NB4 (cell line): ENCODE measurements around the gene FBXO31.

Experiments used
- DNase-seq: peaks from one replicate; pipeline ENCODE4 v3.0.0; 2010; ENCODE audit warnings: low read depth
- H3K4me3 ChIP-seq: one replicate; pipeline ENCODE4 v1.5.1; 2011; ENCODE audit warnings: mild to moderate bottlenecking, low read depth, low read length, moderate library complexity
- MYC ChIP-seq: IDR thresholded peaks from 2 replicates; pipeline ENCODE4 v1.6.1; 2011; ENCODE audit warnings: low read depth, low read length
- POLR2A ChIP-seq: IDR thresholded peaks from 2 replicates; pipeline ENCODE4 v1.6.1; 2011; ENCODE audit warnings: mild to moderate bottlenecking; ENCODE audit not compliant: insufficient read length; ENCODE audit errors: extremely low read depth
- TF ChIP-seq, protein P1 (sequence below): IDR thresholded peaks from 2 replicates; pipeline ENCODE4 v1.6.1; 2011; ENCODE audit warnings: low read depth, low read length
- TF ChIP-seq, protein P2 (sequence below): IDR thresholded peaks from one replicate; pipeline ENCODE4 v1.5.1; 2012; ENCODE audit warnings: low read depth, low read length

FBXO31 gene

DNA sequence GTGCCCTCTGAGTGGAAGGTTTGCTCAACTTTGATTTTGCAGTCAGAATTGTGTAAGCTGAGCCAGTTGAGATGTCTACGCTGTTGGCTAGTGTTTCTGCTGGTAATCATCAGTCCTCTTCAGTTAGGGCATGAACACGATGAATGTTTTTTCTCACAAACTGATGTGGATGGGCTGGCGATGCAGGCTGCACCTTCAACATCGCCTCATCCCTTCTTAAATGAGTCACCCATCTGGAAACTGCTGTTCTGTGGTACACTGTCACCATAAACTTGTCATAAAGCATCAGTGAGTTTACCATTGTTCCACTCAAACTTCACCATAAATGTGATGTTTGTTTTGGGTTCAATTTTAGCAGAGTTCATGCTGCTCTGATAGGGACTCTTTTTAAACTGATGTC is 74.8 kb downstream of the FBXO31 start:
- TF ChIP-seq, protein P1, sequence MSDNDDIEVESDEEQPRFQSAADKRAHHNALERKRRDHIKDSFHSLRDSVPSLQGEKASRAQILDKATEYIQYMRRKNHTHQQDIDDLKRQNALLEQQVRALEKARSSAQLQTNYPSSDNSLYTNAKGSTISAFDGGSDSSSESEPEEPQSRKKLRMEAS = no peak
- TF ChIP-seq POLR2A (no peak), MYC (no peak)
- TF ChIP-seq, protein P2, sequence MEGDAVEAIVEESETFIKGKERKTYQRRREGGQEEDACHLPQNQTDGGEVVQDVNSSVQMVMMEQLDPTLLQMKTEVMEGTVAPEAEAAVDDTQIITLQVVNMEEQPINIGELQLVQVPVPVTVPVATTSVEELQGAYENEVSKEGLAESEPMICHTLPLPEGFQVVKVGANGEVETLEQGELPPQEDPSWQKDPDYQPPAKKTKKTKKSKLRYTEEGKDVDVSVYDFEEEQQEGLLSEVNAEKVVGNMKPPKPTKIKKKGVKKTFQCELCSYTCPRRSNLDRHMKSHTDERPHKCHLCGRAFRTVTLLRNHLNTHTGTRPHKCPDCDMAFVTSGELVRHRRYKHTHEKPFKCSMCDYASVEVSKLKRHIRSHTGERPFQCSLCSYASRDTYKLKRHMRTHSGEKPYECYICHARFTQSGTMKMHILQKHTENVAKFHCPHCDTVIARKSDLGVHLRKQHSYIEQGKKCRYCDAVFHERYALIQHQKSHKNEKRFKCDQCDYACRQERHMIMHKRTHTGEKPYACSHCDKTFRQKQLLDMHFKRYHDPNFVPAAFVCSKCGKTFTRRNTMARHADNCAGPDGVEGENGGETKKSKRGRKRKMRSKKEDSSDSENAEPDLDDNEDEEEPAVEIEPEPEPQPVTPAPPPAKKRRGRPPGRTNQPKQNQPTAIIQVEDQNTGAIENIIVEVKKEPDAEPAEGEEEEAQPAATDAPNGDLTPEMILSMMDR = no peak
- no peak for DNase-seq
- H3K4me3 ChIP-seq = no peak overlapping the region

- no peak for DNase-seq
- TF ChIP-seq MYC = no peak
- TF ChIP-seq, protein P1 = no peak
- TF ChIP-seq POLR2A = no peak
- TF ChIP-seq, protein P2 = no peak
- H3K4me3 ChIP-seq = peak overlapping the region; percentile 59
These were observed 77.1 kb downstream of the FBXO31 start for GRCh38 chr16:87306516-87306915.

DNA sequence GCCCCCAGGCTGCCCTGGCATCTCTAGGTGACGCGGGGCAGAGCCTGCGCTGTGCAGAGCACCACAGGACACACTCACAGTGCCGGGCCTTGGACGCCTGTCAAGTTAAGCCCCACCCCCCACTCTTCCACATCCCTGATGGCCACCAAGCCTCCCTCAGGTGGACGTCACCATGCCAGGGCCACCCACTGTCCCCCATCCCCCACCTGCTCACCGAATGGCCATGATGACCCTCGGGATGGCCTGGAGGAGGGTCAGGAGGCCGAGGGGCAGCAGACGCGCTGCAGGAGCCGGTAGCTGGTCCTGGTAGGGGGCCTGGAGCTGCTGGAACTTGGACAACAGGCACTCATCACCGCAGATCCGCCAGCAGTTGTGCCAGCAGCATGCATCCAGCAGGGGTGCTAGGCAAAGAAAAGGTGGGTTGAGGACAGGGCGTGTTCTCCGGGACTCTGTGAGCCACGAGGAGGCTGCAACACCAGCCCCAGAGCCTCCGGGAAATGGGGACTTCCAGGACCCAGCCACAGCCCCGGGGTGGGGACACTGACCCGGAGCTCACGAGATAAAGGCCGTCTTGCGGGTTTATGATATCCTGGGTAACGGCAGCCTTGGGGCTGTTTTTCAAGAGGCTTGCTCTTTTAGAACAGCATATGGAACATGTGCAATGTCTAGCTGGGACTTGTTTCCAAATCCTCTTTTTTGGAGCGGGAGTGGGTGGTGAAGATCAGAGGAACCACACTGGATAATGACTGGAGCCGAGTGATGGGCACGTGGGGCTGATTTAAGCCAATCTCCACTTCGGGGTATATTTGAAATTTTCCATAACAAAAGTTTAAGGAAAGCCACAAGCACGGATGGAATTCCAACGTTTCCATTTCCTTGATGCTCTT is 77.8 kb downstream of the FBXO31 start:
- TF ChIP-seq, protein P2 = peak; percentile 58
- TF ChIP-seq POLR2A = no peak
- TF ChIP-seq MYC = no peak; the same call in 1 of the 2 replicates
- TF ChIP-seq, protein P1 = 0 out of 2 replicates have a peak, but pooled peaks have one; percentile 21
- peak; percentile 88 for DNase-seq
- H3K4me3 ChIP-seq = peak overlapping the region; percentile 59

DNA sequence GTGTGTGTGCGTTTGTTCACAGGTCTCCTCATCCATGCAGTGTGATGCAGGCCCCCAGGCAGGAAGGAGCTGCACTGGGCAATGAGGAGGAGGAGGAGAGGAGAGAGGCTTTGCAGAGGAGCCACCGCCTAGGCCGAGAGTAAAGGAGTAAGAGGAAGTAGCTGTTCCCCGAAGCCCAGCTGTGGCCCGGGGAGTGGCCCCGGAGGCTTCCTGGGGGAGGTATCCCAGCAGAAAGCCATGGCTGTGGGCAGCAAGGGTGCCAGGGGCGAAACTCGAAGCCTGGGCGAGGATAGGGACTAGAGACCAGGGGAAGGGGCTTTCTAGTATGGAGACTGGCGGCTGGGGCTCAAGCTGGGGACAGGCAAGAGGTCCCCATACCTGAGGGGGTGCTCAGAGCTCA is 78.6 kb downstream of the FBXO31 start:
- TF ChIP-seq, protein P1 = no peak
- TF ChIP-seq, protein P2 = no peak
- no peak for TF ChIP-seq MYC
- no peak for TF ChIP-seq POLR2A
- H3K4me3 ChIP-seq = peak overlapping the region; percentile 33
- DNase-seq = peak; percentile 93

- DNase-seq = no peak
- TF ChIP-seq, protein P2 = no peak
- TF ChIP-seq MYC (no peak; the same call in 1 of the 2 replicates), POLR2A (no peak)
- TF ChIP-seq, protein P1 = no peak
- no peak overlapping the region for H3K4me3 ChIP-seq
These were observed 79.5 kb downstream of the FBXO31 start for GRCh38 chr16:87303962-87304521.
